NCI-H2081 treated with DMSO at 0.1 percent for 48 hours (cell line): ENCODE results near the gene TNS1.

Source experiments
- DNase-seq: peaks from one replicate; lab custom pipeline; 2025; lab: John Stamatoyannopoulos, UW

Gene TNS1

DNA sequence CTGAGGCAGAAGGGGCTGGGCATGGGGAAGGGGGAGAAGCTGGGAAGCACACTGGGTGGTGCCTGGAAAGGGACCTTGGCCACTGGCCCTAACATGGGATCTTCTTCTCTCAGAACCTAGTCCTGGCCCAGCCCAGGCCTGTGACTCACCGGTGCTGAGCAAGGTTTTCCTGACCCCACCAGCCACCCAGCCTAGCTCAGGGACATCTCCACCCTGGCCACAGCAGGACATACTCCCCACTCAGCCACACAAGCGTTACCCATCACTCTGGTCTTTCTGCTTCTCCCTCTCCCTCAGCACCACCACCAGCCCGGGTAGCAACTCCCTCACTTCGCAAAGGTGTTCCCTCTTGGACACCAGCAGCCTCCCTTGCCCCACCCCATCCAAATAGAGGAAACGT lies 22.8 kb downstream of the TNS1 start:
- no peak for DNase-seq

DNA sequence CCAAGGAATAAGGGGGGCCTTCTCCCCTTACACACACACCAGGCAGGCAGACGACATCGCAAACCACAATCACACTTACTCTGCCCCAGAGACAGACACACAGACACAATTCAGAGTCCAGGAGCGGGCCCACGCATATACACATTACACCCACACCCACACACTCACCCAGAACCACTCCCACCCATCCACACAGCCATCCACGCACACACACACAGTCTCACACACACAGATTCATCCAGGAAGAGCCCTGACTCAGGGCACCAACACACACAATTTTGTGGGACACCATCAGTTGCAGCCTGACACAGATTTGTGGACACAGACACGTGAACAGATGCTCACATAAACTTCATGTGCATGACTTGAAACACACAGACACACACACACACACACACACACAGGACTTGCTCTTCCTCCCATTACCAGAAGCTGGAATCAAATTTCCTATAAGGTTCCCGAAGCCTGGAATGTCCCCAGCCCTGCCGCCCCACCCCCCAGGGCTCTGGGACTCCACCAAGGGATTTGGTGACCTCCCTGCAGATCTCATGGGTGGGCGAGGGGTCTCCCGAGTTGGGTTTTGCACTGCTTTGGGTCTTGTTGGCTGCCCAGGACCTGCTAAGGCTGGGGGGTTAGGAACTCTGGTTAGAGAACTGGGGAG lies 23.5 kb downstream of the TNS1 start:
- DNase-seq: no peak

GRCh38 chr2:217978536-217979150 lies 24.2 kb downstream of the TNS1 start:
- DNase-seq: no peak

- no peak for DNase-seq
These were observed 24.8 kb downstream of the TNS1 start for GRCh38 chr2:217977840-217978535.

GRCh38 chr2:217976301-217976700 lies 26.5 kb downstream of the TNS1 start:
- DNase-seq: no peak

- DNase-seq: no peak
These were observed 27.2 kb downstream of the TNS1 start for GRCh38 chr2:217975626-217976025.

- DNase-seq: no peak
These were observed 28.3 kb downstream of the TNS1 start for GRCh38 chr2:217974389-217975005.

GRCh38 chr2:217973008-217973787 lies 29.6 kb downstream of the TNS1 start:
- no peak for DNase-seq

- no peak for DNase-seq
These were observed 30.3 kb downstream of the TNS1 start for GRCh38 chr2:217972490-217972889.

- DNase-seq: no peak
These were observed 30.8 kb downstream of the TNS1 start for GRCh38 chr2:217972037-217972436.

- DNase-seq: no peak
These were observed 31.6 kb downstream of the TNS1 start for GRCh38 chr2:217971166-217971565.

GRCh38 chr2:217970206-217970605 lies 32.6 kb downstream of the TNS1 start:
- DNase-seq: no peak

GRCh38 chr2:217969588-217969987 lies 33.2 kb downstream of the TNS1 start:
- DNase-seq: no peak

GRCh38 chr2:217968023-217968422 lies 34.8 kb downstream of the TNS1 start:
- no peak for DNase-seq

GRCh38 chr2:217966423-217967070 lies 36.2 kb downstream of the TNS1 start:
- DNase-seq: no peak

- no peak for DNase-seq
These were observed 38.3 kb downstream of the TNS1 start for GRCh38 chr2:217964275-217965161.

DNA sequence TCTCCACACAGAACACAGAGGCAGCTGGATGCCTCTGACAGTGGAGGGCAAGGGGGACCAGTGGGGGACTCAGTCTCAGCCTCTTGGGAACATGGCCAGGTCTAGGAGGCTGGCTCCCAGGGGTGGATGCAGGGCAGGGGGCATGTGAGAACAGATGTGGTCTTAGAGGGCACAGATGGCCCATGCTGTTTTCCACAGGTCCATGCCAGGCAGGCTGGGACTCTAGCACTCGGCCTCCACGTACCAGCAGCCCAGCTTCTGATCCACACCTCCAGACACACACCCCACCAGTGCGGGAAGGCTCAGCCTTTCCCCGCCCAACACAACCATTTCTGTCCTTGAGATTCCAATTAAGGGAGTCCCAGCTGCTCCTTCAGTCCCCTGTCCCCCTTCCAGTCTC lies 42.4 kb downstream of the TNS1 start:
- DNase-seq: no peak

- no peak for DNase-seq
These were observed 43.1 kb downstream of the TNS1 start for GRCh38 chr2:217959723-217960122.

DNA sequence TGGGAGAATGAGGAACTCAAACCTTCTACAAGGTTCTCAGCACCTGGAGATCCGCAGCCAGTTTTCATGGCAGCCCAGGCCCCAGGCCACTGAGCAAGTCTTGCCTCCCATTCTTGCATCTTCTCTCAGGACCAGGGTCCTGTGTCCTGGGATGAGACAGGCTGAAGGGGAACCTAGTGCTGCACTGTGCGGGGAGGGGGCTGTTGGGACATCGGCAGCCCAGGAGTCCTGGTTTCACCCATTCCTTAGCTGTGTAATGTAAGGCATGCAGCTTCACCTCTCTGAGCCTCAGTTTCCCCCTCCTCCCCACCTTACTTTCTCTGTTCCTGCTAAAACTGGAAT lies 43.9 kb downstream of the TNS1 start:
- DNase-seq: no peak

GRCh38 chr2:217958206-217958883 lies 44.5 kb downstream of the TNS1 start:
- DNase-seq: no peak
